Left renal cortex interstitium (tissue), 4 donors: ENCODE results near the gene ANAPC16. TPM values are rescaled to one million over a fixed set of nuclear protein-coding genes. Genes with fewer than 3 reads are reported as not detected.
"Not testable (repeated sequence)": the region's sequence is repeated elsewhere in the genome, so short reads cannot be mapped to it uniquely, and the experiment has no call there.

ENCODE experiments used
- DNase-seq, 4 donors: peaks; one replicate each; pipeline ENCODE4 v3.0.0-alpha.2; 2013; ENCODE audit warnings: low read depth in 4 of 4, low spot score in 2 of 4, missing footprints in 1 of 4
- polyA plus RNA-seq, 4 donors: library from polyadenylated mRNA; unstranded; fragments of 120-200 nt; gene quantifications; one replicate each; pipeline ENCODE4 v1.2.1, GENCODE V29; 2013; ENCODE audit not compliant: insufficient read length in 4 of 4

Gene ANAPC16
- polyA plus RNA-seq, 4 donors, result 173 to 207 (median 189) TPM

DNA sequence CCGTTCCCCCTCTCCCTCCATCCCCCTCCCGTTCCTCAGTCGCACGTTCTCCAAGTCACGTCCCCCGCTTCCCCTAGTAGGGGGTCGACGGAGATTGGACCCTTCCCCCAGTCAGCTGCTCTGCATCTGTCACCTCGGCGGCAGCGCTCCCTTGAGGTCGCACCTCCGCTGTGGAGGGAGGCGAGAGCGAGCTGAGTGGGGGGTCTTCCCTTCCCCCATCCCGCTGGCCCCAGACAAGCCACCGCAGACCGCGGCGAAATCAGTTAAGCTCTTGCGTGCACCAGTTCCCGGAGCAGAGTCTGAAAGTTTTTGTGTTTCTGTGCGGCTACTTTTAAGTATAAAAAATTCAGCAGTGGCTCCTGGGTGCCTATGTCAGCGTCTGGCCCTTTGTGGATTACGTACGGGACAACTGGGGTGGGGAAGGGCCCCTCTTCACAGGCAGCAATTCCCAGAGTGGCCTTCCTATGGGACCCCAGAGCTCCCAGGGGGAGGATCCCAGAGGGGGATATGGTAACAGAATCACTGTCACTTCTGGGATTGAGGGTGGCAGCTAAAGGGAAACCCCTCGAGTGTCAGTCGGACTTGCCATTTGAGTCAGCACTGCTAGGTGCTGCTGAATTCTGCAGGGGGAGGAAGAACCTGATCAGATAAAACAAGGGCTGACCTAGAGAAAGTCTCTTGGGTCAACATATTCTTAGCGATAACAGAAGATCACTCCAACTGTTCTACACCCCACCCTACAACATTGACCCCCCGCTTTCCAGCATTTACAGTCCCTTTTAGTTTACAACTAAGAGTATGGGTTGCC is 45.4 kb downstream of the ANAPC16 start:
- no peak for DNase-seq

DNA sequence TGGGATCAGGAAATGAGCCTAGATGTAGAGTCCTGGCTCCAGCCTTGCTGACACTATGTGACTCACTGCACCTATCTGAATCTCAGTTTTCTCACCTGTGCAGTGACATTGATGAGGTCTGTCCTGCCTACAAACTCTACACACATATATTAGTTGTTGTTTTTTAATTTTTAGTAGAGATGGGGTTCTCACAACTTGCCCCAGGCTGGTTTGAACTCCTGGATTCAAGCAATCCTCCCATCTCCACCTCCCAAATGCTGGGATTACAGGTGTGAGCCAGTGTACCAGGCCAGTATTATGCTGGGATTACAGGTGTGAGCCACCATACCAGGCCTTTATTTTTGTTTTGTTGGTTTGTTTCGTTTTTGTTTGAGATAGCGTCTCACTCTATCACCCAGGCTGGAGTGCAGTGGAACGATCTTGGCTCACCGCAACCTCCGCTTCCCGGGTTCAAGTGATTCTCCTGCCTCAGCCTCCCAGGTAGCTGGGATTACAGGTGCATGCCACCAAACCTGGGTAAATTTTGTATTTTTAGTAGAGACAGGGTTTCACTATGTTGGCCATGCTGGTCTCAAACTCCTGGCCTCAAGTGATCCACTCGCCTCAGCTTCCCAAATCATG is 46.1 kb downstream of the ANAPC16 start:
- no peak for DNase-seq

DNA sequence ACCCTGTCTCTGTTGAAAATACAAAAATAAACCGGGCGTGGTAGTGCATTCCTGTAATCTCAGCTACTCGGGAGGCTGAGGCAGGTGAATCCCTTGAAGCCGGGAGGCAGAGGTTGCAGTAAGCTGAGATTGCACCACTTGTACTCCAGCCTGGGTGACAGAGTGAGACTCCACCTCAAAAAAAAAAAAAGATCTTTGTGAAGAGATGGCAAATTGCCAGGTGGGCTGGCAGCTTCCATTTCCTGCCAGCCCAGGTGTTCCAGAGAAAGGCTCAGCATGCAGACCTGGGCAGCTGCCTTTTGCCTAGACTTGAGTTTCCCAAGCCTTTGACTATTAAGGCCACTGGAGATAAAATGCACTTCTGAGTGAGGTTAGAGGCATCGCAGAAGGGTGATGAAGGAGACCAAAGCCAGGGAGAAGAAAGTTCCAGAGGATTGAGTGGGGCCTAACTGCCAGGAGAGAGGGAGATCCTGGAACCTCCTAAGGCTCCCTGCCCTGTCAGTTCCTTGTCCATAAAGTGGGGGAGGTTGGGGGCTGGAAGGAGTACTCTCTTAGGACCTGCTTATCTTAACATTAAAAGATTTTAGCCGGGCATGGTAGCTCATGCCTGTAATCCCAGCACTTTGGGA is 47.9 kb downstream of the ANAPC16 start:
- DNase-seq, result no peak

DNA sequence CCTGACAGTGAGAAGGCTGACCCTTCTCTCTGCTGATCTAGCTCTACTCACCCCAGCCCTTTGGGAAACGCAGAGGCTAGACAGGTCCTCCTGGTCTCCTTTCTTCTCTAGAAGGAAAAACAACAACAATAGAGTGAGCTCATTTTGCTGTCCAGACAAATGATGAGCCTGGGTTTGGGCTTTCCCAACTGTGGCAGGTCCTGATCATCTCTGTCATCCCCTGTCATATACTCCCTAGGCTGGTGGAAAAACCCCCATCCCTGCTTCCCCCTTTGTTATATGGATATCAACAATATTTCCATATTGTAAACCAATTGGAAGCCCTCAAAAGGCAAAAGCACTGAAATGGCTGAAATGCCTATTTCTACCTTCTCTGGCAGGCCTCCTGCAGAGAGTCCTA is 48.7 kb downstream of the ANAPC16 start:
- no peak for DNase-seq

DNA sequence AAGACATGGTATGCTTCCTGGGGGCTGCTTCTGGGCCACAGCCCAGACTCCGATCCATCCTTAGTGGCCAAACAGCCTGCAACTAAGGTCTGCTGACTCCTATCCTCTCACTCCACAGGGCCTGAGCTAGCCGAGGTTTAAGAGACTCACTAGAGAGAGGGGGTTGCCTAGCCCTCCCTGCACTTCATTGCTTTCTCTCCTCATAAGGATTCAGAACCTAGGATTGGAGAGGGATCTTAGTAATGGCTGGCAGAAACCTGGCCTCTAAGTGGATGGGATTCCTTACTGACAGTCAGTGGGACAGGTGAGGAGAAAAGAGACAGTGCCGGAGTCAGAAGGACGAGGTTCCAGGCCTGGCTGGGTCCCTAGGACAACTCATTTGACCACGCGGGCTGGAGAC is 49.7 kb downstream of the ANAPC16 start:
- no peak for DNase-seq

DNA sequence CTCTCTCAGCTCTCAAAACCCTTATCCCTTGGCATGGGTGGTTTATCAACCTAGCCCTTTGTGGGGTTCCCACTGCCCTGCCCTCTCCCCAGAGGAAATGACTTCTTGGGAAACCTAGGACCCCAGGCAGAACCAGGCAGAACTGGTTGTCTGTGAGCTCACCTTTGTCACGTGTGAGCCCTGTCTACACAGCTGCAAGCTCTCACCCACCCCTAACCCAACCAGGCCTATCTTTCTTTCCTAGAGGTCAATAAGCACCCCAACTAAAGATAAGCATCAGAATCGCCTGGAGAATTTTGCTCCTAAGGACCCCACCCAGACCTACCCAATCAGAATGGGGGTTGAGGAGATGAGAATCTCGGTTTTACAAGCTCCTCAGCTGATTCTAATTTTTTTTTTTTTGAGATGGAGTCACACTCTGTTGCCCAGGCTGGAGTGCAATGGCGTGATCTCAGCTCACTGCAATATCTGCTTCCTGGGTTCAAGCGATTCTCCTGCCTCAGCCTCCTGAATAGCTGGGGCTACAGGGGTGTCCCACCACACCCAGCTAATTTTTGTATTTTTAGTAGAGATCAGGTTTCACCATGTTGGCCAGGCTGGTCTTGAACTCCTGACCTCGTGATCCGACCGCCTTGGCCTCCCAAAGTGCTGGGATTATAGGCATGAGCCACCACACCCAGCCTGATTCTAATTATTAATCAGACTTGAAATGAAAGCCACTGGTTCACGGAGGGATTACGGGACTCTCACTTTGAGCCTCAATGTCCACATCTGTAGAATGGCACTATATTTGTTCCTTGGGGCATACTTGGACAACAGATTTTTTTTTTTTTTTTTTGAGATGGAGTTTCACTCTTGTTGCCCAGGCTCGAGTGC is 50.4 kb downstream of the ANAPC16 start:
- DNase-seq, result no peak

DNA sequence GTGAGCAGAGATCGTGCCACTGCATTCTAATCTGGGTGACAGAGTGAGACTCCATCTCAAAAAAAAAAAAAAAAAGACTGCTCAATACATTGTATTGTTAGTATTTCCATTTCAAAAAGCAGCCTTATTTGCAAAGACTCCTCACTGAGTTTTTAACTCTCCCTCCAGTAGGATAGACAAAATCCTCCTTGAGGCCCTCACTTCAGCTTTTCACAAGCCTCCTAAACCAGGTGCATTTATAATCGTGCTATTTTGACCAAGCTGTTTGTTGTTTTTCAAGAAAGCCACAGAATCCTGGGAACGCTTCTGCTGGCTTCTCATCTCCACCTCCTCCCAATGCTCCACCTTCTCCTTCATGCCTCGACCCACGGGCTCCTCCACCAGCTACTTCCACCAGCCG is 51.6 kb downstream of the ANAPC16 start:
- DNase-seq, result no peak

DNA sequence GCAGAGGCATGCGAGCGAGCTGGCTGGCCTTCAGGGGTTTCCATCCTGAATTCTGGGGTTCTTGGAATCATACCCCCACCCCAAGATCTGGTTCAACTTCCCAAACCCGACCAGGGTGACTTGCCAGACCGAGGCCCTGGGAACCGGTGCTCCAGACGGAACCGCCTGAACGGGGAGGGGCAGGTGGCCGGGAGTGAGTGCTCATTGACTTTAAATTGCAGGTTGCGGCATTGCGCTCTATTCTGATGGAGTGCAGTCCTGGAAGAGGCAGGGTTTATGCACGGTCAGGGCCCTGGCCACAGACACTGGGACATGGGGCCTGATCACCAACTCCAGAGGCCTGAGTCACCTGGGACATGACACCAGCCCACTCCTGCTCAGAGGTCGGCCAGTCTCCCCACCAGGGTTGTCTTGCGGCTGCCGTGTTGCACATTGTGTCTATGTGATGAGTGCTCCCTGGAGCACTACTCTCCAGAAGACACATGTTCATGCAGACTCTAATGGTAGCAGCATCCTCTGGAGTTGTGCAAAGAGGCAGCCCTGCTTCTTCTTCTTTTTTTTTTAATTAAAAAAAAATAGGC is 52.1 kb downstream of the ANAPC16 start:
- no peak for DNase-seq

DNA sequence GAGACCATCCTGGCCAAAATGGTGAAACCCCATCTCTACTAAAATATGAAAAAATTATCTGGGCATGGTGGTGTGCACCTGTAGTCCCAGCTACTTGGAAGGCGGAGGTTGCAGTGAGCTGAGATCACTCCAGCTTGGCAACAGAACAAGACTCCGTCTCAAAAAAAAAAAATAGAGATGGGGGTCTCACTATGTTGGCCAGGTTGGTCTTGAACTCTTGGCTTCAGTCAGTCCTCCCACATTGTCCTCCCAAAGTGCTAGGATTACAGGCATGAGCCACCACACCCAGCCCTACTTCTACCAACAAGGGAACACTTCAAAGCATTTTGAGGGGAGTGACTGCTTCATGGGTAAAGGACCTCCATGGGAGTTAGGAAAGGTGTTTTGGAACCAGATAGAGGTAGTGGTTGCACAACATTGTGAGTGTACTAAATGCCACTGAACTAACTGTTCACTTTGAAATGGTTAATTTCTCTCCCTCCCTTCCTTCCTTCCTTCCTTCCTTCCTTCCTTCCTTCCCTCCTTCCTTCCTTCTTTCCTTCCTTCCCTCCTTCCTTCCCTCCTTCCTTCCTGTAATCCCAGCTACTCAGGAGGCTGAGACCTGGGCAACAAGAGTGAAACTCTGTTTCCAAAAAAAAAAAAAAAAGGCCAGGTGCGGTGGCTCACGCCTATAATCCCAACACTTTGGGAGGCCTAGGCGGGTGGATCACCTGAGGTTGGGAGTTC is 52.8 kb downstream of the ANAPC16 start:
- not testable (repeated sequence) for DNase-seq

DNA sequence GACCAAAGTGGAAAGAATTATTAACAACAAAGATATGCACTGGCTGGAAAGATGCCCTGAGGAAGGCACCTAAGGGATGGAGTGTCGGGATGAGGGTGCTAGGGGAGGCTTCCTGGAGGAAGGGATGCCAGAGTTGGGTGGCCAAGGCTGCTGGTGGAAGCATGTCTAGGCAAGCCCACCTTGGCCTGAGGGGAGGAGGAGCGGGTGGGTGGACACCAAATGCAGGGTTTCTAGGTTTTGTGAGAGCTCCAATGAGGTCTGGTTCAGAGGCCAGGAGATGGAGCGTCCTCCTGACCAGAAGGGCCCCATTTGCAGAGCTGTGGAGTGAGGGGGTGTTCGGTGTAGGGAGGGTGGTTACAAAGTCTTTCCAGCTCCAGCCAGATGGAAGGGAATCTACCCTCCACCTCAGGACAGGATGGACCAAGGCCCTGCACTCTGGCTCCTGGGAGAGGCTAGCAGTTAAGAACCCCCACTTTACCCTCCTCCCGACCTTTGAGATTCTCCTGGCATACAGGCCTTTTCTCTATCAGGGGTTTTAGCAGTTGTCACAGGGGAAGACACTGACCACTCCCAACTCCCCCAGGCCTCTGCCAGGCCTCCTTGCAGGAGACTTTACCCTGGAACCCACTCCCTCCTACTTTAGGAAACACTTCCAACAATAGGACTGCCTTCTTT is 54.9 kb downstream of the ANAPC16 start:
- DNase-seq, result no peak

DNA sequence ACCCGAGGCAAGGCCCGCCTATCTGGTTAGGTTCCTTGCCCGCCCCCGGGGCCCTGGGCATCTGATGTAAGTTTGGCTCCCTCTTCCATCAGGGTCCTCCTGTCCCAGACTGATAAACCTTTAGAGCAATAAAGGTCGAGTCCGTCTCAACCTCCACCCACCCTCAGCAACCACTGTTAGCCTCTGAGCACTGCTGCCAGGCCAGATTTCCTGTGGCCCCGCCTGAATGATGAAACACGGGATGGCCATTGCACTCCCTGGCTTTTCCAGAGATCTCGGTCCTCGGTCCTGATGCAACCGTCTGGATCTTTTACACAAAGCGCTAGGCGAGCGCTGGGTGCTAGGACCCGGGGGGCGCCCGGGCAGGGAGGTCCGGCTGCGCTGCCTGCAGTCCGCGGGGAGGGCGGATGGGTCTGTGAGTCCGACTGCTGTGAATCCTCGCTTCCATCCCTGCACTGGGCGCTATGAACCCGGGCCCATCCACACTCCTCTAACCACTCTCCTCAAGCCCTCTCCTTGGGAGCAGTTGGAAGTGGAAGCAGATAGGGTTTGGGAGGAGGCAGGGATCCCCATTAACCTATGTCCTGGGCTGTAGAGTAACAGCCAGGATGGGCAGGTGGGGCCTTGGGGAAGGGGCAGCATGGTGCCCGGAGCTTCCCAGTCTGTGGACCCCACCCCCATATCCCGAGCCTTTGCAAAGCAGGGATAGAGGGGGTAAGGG is 57.0 kb downstream of the ANAPC16 start:
- DNase-seq, result peak in 1 of 4 donors; percentile 83

DNA sequence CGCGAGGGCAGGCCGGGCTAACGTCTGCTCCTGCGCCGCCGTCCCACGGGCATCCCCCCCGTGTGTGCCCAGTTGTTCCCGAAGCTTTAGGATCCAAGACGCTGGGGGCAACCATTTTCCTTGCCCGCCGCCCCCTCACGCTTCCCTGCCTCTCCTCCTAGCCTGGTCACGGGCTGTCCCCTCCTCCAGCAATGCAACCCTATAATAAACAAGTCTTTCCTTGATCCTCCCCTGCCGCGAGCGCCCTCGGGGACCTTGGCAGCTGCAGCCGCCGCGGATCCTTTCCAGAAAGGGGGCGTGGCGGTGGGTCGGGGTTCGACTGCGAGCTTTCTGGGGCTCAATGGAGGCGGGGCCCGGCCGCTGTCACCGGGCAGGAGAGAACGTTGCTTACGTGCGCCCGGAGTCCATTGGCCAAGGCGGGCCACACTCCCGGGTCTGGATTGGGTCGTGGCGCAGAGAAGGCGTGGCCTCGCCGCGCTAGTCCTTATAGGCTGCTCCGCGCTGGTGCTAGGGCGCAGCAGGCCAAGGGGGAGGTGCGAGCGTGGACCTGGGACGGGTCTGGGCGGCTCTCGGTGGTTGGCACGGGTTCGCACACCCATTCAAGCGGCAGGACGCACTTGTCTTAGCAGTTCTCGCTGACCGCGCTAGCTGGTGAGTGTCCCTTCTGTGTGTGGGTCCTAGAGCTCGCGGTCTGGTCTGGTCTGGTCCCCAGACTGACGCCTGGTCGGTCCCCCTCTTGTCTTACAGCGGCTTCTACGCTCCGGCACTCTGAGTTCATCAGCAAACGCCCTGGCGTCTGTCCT is 57.8 kb downstream of the ANAPC16 start, which contains the start of gene DDIT4:
Gene DDIT4 (plus strand): TSS at position 515 of the 803 bp plus-strand sequence. CDS start 293 bp downstream, outside the sequence.
- peak in 3 of 4 donors; percentile 93 to 98 (median 96) for DNase-seq

DNA sequence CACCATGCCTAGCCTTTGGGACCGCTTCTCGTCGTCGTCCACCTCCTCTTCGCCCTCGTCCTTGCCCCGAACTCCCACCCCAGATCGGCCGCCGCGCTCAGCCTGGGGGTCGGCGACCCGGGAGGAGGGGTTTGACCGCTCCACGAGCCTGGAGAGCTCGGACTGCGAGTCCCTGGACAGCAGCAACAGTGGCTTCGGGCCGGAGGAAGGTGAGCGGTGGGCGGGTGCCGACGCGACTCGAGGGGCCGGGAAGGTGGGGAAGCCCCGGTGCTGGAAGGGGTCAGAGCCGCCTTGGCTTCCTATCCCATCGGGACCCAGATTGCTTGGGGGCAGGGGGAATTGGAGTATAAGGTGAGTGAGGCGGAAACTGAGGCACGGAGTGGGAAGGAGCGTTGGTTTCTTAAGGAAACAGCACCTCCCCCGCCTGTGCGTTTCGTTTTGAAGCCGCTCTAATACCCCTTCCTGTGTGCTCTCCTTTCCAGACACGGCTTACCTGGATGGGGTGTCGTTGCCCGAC is 58.5 kb downstream of the ANAPC16 start:
- DNase-seq, result no peak

DNA sequence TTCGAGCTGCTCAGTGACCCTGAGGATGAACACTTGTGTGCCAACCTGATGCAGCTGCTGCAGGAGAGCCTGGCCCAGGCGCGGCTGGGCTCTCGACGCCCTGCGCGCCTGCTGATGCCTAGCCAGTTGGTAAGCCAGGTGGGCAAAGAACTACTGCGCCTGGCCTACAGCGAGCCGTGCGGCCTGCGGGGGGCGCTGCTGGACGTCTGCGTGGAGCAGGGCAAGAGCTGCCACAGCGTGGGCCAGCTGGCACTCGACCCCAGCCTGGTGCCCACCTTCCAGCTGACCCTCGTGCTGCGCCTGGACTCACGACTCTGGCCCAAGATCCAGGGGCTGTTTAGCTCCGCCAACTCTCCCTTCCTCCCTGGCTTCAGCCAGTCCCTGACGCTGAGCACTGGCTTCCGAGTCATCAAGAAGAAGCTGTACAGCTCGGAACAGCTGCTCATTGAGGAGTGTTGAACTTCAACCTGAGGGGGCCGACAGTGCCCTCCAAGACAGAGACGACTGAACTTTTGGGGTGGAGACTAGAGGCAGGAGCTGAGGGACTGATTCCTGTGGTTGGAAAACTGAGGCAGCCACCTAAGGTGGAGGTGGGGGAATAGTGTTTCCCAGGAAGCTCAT is 59.0 kb downstream of the ANAPC16 start:
- no peak for DNase-seq

DNA sequence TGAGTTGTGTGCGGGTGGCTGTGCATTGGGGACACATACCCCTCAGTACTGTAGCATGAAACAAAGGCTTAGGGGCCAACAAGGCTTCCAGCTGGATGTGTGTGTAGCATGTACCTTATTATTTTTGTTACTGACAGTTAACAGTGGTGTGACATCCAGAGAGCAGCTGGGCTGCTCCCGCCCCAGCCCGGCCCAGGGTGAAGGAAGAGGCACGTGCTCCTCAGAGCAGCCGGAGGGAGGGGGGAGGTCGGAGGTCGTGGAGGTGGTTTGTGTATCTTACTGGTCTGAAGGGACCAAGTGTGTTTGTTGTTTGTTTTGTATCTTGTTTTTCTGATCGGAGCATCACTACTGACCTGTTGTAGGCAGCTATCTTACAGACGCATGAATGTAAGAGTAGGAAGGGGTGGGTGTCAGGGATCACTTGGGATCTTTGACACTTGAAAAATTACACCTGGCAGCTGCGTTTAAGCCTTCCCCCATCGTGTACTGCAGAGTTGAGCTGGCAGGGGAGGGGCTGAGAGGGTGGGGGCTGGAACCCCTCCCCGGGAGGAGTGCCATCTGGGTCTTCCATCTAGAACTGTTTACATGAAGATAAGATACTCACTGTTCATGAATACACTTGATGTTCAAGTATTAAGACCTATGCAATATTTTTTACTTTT is 59.7 kb downstream of the ANAPC16 start:
- DNase-seq, result no peak

DNA sequence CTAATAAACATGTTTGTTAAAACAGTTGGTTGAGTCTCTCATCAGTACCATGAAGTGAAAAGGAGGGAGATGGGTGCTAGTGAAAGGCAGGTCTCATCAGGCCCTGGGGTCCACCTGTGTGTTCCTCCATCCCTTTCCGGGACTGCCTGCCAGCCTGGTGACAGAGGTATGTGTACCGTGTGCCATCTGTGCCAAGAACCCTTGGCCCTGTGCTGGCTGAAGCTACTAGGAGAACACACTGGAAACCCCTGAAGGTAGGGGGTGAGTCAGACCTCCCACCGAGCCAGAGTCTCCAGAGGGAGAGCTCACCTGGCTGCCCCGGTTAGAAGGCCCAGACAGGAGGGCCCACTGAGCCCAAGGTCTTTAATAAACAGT is 60.2 kb downstream of the ANAPC16 start:
- DNase-seq, result no peak
